HEK293T (cell line): ENCODE results near the gene CTSO.

Experiments
- FOXK2 ChIP-seq: fragments of 450-650 bp; IDR thresholded peaks from 2 replicates; pipeline ENCODE4 v1.6.1; 2016; ENCODE audit warnings: mild to moderate bottlenecking
- HDGF ChIP-seq: fragments of 450-650 bp; IDR thresholded peaks from 2 replicates; pipeline ENCODE4 v1.6.1; 2017; ENCODE audit warnings: antibody characterized with exemption, borderline replicate concordance
- PKNOX1 ChIP-seq: fragments of 450-650 bp; IDR thresholded peaks from 2 replicates; pipeline ENCODE4 v1.6.1; 2016
- SP1 ChIP-seq: fragments of 450-650 bp; IDR thresholded peaks from 2 replicates; pipeline ENCODE4 v1.6.1; 2017

GRCh38 chr4:155966731-155967395 lies 13.2 kb upstream of the CTSO start:
- TF ChIP-seq SP1 (no peak), FOXK2 (no peak), PKNOX1 (no peak), HDGF (no peak)
